ENCODE data around the gene FAM110A.

- TF ChIP-seq ZKSCAN8 (CRISPR knock-in tag; IDR thresholded peaks at IDR 0.05) (no peak), ZBTB26 (CRISPR knock-in tag; IDR thresholded peaks at IDR 0.05) (no peak), PREB (CRISPR knock-in tag; IDR thresholded peaks at IDR 0.05) (no peak), REST (IDR thresholded peaks at IDR 0.05; ENCODE audit: borderline replicate concordance) (no peak), REST (CRISPR knock-in tag; IDR thresholded peaks at IDR 0.05; ENCODE audit: low read depth) (no peak), MXI1 (IDR thresholded peaks at IDR 0.05; ENCODE audit: low read depth, low read length) (no peak), BACH1 (tag; IDR thresholded peaks at IDR 0.05) (no peak), NR3C1 (CRISPR knock-in tag; IDR thresholded peaks at IDR 0.05) (no peak), ERF (CRISPR knock-in tag; IDR thresholded peaks at IDR 0.05) (no peak), ZC3H4 (CRISPR knock-in tag; IDR thresholded peaks at IDR 0.05; ENCODE audit: borderline replicate concordance) (no peak), FOXM1 (IDR thresholded peaks at IDR 0.05; ENCODE audit: low read depth) (no peak), FOXM1 (CRISPR knock-in tag; IDR thresholded peaks at IDR 0.05; ENCODE audit: low read depth) (no peak), ZHX1 (conservative IDR thresholded peaks at IDR 0.05; ENCODE audit: low read length) (no peak), EZH2 (IDR thresholded peaks at IDR 0.05; ENCODE audit: borderline replicate concordance, low read depth, low read length) (no peak), ZNF41 (CRISPR knock-in tag; conservative IDR thresholded peaks at IDR 0.05) (no peak), JUNB (CRISPR knock-in tag; conservative IDR thresholded peaks at IDR 0.05) (no peak)
Measured at GRCh38 chr20:846894-847278, 13.4 kb downstream of the FAM110A start.
